Activated B cell treated with CpG ODN at 0.5 μM for 24 hours (primary cell): ENCODE data around the gene CDK15. TPM values are rescaled to one million over a fixed set of nuclear protein-coding genes. Genes with fewer than 3 reads are reported as not detected.
A peak's percentile ranks its signal among the peaks of the same experiment; 100 is the strongest.

Experiments used
- ATAC-seq: fragments of 200-7000 bp; cut with Tn5 transposase; one replicate; pipeline ENCODE4 v1.10.0; 2021; ENCODE audit warnings: low read depth, mild to moderate bottlenecking, moderate library complexity
- CTCF ChIA-PET: fragments of 350-600 bp; sonication (Branson Sonifier 250); formaldehyde crosslinking; loops from one replicate; lab custom pipeline; 2021; ENCODE audit warnings: antibody characterized with exemption; lab: Charles Lee
- POLR2A ChIA-PET: fragments of 350-600 bp; sonication (Branson Sonifier 250); formaldehyde crosslinking; loops from one replicate; lab custom pipeline; 2021; ENCODE audit warnings: antibody characterized with exemption; lab: Charles Lee
- DNase-seq: peaks from one replicate; pipeline ENCODE4 v3.0.0; 2022
- H3K27ac Mint-ChIP-seq: one replicate; pipeline ENCODE4 v1.8.0; 2020; ENCODE audit warnings: mixed read lengths
- H3K27me3 Mint-ChIP-seq: one replicate; pipeline ENCODE4 v1.8.0; 2021; ENCODE audit warnings: mixed read lengths
- H3K36me3 Mint-ChIP-seq: one replicate; pipeline ENCODE4 v1.8.0; 2021; ENCODE audit warnings: low read depth, mixed read lengths
- H3K4me1 Mint-ChIP-seq: one replicate; pipeline ENCODE4 v1.8.0; 2021; ENCODE audit warnings: mixed read lengths
- H3K4me3 Mint-ChIP-seq: one replicate; pipeline ENCODE4 v1.8.0; 2020; ENCODE audit warnings: mild to moderate bottlenecking, mixed read lengths
- H3K9me3 Mint-ChIP-seq: one replicate; pipeline ENCODE4 v1.8.0; 2020; ENCODE audit warnings: mixed read lengths
- intact Hi-C: fragments of 100-400 bp; cut with micrococcal nuclease; formaldehyde crosslinking; loops from one replicate; pipeline ENCODE4 v1.15.1; 2024
- total RNA-seq: library from RNA; stranded (reverse); gene quantifications from 2 replicates; pipeline ENCODE4 v1.2.3, GENCODE V29; 2022
- TF ChIP-seq, protein P1 (sequence below): fragments of 200-600 bp; IDR thresholded peaks from one replicate; pipeline ENCODE4 v1.8.0; 2022; ENCODE audit warnings: antibody characterized with exemption, mild to moderate bottlenecking

The CDK15 gene
- total RNA-seq, 1 donor from 2014 or later = not detected

DNA sequence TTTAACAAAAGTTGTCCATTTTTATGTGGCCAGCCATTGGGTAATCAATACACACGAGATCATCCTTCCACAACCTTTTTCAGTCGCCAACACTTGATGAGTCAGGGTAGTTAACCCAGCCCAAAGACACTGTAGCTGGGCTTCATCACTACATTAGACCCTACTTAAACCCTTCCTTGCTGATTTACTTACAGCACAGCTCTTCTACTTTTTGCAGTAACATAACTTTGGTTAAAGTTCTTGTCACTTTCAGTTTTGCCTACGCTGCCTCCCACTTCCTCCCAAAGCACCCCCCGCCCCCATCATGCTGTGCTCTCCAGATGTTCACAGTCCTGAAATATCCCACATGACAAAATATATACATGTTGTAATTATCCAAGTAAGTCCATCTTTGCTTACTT, 103.6 kb downstream of the CDK15 start:
- Mint-ChIP-seq H3K27me3 (peaks cover 13% of the 10 kb centered on the region), H3K36me3 (no peaks in the 10 kb centered on the region), H3K4me1 (peaks cover 10% of the 10 kb centered on the region), H3K4me3 (no peak overlapping the region), H3K9me3 (no peaks in the 10 kb centered on the region), H3K27ac (no peak overlapping the region)
- DNase-seq = no peak
- POLR2A ChIA-PET = interaction anchor here (0.6 kb wide), 1 partner anchor 756 kb away, joined by 4 read pairs; no protein-coding TSS in a partner anchor
- TF ChIP-seq, protein P1, sequence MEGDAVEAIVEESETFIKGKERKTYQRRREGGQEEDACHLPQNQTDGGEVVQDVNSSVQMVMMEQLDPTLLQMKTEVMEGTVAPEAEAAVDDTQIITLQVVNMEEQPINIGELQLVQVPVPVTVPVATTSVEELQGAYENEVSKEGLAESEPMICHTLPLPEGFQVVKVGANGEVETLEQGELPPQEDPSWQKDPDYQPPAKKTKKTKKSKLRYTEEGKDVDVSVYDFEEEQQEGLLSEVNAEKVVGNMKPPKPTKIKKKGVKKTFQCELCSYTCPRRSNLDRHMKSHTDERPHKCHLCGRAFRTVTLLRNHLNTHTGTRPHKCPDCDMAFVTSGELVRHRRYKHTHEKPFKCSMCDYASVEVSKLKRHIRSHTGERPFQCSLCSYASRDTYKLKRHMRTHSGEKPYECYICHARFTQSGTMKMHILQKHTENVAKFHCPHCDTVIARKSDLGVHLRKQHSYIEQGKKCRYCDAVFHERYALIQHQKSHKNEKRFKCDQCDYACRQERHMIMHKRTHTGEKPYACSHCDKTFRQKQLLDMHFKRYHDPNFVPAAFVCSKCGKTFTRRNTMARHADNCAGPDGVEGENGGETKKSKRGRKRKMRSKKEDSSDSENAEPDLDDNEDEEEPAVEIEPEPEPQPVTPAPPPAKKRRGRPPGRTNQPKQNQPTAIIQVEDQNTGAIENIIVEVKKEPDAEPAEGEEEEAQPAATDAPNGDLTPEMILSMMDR = no peak
- intact Hi-C loops = no loop called here
- ATAC-seq = no peak
- CTCF ChIA-PET = no interaction called here

DNA sequence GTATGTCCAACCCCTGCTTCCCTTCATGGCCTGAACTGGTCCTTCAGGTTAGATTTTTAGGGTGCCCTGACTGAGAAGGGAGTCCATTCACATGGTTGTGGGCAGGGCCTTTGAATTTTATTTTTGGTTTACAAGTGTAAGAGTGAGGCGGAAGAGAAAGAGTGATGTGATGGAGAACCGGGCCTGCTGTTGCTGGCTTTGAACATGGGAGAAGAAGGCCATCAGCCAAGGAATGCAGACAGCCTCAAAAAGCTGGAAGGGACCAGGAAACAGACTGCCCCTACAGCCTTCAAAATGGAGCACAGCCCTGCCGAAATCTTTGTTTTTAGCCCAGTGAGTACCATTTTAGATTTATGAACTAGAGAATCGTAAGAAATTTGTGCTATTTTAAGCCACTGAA, 105.0 kb downstream of the CDK15 start:
- CTCF ChIA-PET = no interaction called here
- TF ChIP-seq, protein P1 = no peak
- POLR2A ChIA-PET = no interaction called here
- Mint-ChIP-seq H3K4me1 (peaks cover 7% of the 10 kb centered on the region), H3K27ac (no peak overlapping the region), H3K9me3 (no peaks in the 10 kb centered on the region), H3K36me3 (no peaks in the 10 kb centered on the region), H3K4me3 (no peak overlapping the region), H3K27me3 (peaks cover 10% of the 10 kb centered on the region)
- DNase-seq (no peak), ATAC-seq (no peak)
- intact Hi-C loops = no loop called here

DNA sequence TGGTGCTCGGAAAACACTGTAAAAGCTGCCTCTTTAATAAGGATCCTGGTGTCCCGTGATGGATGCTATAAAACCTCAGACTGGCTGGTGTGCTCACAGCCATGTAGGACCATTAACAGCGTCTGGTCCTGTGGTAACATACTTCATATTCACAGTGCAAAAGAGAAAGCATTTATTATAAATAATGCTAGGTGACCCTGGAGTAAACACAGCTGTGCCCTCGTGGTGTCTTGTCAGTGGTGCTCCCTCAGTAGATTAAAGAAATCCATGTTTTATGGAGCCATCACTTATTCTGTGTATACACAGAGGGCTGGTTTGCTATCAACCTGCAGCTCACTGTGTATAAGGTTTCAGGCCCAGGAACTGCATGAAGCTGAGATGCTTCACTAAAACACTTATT, 106.9 kb downstream of the CDK15 start:
- DNase-seq = no peak
- Mint-ChIP-seq H3K27ac (no peak overlapping the region), H3K4me3 (no peak overlapping the region), H3K27me3 (no peaks in the 10 kb centered on the region), H3K4me1 (peaks cover 7% of the 10 kb centered on the region), H3K9me3 (no peaks in the 10 kb centered on the region), H3K36me3 (no peaks in the 10 kb centered on the region)
- TF ChIP-seq, protein P1 = no peak
- ChIA-PET POLR2A (no interaction called here), CTCF (no interaction called here)
- intact Hi-C loops = no loop called here
- ATAC-seq = no peak

DNA sequence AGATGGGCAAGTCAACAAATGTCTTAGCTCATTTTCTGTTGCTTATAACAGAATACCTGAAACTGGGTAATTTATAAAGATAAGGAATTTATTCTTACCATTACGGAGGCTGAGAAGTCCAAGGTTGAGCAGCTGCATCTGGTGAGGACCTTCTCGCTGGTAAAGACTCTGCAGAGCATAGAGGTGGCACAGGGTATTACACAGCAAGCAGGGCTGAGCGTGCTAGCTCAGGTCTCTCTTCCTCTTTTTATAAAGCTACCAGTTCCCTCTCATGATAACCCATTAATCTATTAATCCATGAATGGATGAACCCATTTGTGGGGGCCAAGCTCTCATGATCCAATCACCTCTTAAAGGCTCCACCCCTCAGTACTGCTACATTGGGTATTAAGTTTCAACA, 109.1 kb downstream of the CDK15 start:
- intact Hi-C loops = no loop called here
- Mint-ChIP-seq H3K27me3 (no peaks in the 10 kb centered on the region), H3K27ac (no peak overlapping the region), H3K4me3 (no peak overlapping the region), H3K36me3 (no peaks in the 10 kb centered on the region), H3K4me1 (no peaks in the 10 kb centered on the region), H3K9me3 (no peaks in the 10 kb centered on the region)
- ChIA-PET POLR2A (interaction anchor here (0.5 kb wide), 1 partner anchor 1975 kb away, joined by 4 read pairs; no protein-coding TSS in a partner anchor), CTCF (no interaction called here)
- TF ChIP-seq, protein P1 = no peak
- DNase-seq (no peak), ATAC-seq (peak; percentile 65)

DNA sequence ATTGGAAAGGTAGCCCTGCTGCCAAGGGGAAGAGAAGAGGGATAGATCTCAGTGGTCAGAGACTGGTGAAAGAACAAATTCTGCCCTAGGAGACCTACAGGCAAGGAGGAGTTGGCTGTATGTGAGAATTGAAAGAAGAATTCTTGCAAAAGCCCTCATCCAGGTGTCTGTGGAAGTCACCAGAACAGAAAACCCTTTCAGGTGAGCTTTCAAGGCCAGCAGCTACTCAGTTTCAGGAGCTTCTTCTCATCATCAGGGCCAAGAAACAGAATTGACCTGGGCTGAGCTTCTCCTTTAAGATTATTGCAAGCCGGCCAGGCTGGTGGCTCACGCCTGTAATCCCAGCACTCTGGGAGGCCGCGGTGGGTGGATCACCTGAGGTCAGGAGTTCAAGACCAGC, 110.2 kb downstream of the CDK15 start:
- H3K4me3 Mint-ChIP-seq = no peak overlapping the region
- no peak overlapping the region for H3K27ac Mint-ChIP-seq
- H3K4me1 Mint-ChIP-seq = no peaks in the 10 kb centered on the region
- POLR2A ChIA-PET = no interaction called here
- ATAC-seq = no peak
- intact Hi-C loops = no loop called here
- H3K27me3 Mint-ChIP-seq = peaks cover 4% of the 10 kb centered on the region
- H3K9me3 Mint-ChIP-seq = no peaks in the 10 kb centered on the region
- no peaks in the 10 kb centered on the region for H3K36me3 Mint-ChIP-seq
- no peak for DNase-seq
- CTCF ChIA-PET = no interaction called here
- TF ChIP-seq, protein P1 = no peak
